ENCODE measurements around the gene HOXC9. TPM values are rescaled to one million over a fixed set of nuclear protein-coding genes. Genes with fewer than 3 reads are reported as not detected.

The HOXC9 gene
- total and polyA plus RNA-seq, 2 of the 8 experiments (the other 6 are each of a cell fraction or from before 2014, with no cell fraction given), result not detected

DNA sequence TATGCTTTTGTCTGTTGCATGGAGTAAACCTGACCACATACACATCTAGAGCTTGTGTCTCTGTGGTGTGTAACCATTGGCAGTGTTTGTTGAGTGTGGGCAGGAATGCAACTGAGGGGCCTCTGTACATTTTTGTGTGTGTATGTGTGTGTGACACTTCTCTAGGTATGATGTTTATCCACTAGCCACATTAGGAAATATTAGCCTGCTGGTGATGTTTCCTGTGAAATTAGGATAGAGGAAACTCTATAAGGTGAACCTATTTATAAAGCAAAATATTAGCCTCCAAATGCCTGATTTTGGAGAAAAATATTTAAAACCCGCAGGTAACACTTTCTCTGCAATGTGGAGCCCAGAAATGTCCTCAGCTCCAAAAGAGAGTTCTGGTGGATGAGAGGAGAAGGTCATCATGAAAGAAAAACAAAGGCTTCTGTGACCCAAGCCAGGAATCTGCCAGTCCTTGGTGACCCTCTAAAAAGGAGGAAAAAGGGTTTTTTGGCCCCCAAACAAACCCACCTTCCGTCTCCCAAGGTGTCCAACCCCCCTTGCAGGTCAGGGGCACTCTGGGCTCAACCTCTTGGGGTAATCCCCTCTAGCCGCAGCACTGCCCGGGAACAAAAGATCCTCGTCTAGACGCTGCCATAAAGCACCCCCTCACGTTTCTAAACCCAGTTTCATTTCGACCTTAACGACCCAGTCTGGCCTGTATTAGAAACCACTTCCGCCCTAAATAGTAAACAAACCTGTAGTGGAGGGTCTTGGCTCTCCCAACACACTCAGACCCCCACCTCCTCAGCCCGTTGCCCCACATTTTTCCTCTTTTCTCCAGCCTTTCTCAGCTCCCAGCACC lies 22.1 kb upstream of the HOXC9 start:
- no peak overlapping the region for H3K14ac ChIP-seq (ENCODE audit: insufficient read length)
- 0 out of 4 replicates have a peak, but pooled peaks cover 0 to 2% of the 10 kb centered on the region in 2 experiments for H3K9me3 ChIP-seq (ENCODE audit: insufficient read depth in 2 of 2, low read depth in 1 of 2, low read length in 1 of 2)
- H2BK15ac ChIP-seq (ENCODE audit: low read length), result no peak overlapping the region
- no peak for FAIRE-seq
- peaks cover 0 to 3% (median 0%) of the 10 kb centered on the region in 4 experiments; a peak in 1 of 8 replicates for H3K36me3 ChIP-seq (ENCODE audit: control insufficient read depth in 2 of 4, insufficient read depth in 4 of 4, low read length in 3 of 4)
- no peak overlapping the region for H3K4me2 ChIP-seq (ENCODE audit: insufficient read depth in 1 of 2, low read depth in 2 of 2, low read length in 2 of 2)
- no peak overlapping the region for H2AFZ ChIP-seq (ENCODE audit: low read length)
- H3K9ac ChIP-seq (replicated peaks in 1 of 4; ENCODE audit: extremely low read depth in 1 of 4, low read depth in 3 of 4, low read length in 3 of 4), result no peak overlapping the region
- H4K5ac ChIP-seq (ENCODE audit: insufficient read length, low read depth, low read length), result no peak overlapping the region
- H3K27me3 ChIP-seq (replicated peaks in 1 of 4; ENCODE audit: control insufficient read depth in 3 of 4, extremely low read depth in 1 of 4, insufficient read depth in 3 of 4, low read length in 3 of 4), result peaks cover 96 to 100% (median 99%) of the 10 kb centered on the region in 4 experiments
- POLR2A ChIA-PET (ENCODE audit: partially characterized antibody), result interaction anchor here (1.4 kb wide), 1 partner anchor 11 kb away, joined by 3 read pairs; no protein-coding TSS in a partner anchor
- DNase-seq (ENCODE audit: low read depth in 1 of 2, low spot score in 2 of 2), result no peak
- H3K79me2 ChIP-seq (ENCODE audit: control insufficient read depth in 1 of 2, insufficient read depth in 2 of 2, low read length in 2 of 2), result no peaks in the 10 kb centered on the region
- 12% methylated on average over 11 of the region's 11 CpGs; no CpG with 5 or more reads in 1 of the 2 experiments for WGBS, 2 experiments (ENCODE audit: extremely low coverage in 1 of 2, insufficient coverage in 1 of 2, insufficient read length in 1 of 2, insufficient replicate concordance in 2 of 2, low coverage in 1 of 2, low lambda C conversion rate in 2 of 2, missing lambda C conversion rate in 1 of 2)
- no peak overlapping the region for H3K18ac ChIP-seq (ENCODE audit: extremely low read depth, low read length)
- no peak overlapping the region for H3K27ac ChIP-seq (ENCODE audit: low read depth, low read length)
- H4K20me1 ChIP-seq (replicated peaks in 1 of 2; ENCODE audit: control insufficient read depth in 1 of 2, insufficient read depth in 2 of 2, low read length in 2 of 2), result peaks cover 15 to 20% of the 10 kb centered on the region in 2 experiments
- no peak overlapping the region for H3K4ac ChIP-seq (replicated peaks; ENCODE audit: insufficient read length, low read depth, low read length)
- no peak overlapping the region for H3K56ac ChIP-seq (replicated peaks; ENCODE audit: insufficient read length, low read depth, low read length)
- no peak overlapping the region for H2BK12ac ChIP-seq (ENCODE audit: low read depth, low read length)
- no peak overlapping the region for H2BK120ac ChIP-seq (replicated peaks; ENCODE audit: low read depth, low read length)
- no peak overlapping the region for H3K4me3 ChIP-seq (ENCODE audit: extremely low read depth in 1 of 4, insufficient read depth in 2 of 4, low read depth in 3 of 4, low read length in 4 of 4)
- H3K23me2 ChIP-seq (ENCODE audit: low read depth, low read length), result peaks cover 1% of the 10 kb centered on the region; the same call in 1 of the 2 replicates
- TF ChIP-seq RAD21 (IDR thresholded peaks at IDR 0.05 in 1 of 2, conservative IDR thresholded peaks at IDR 0.05 in 1 of 2; ENCODE audit: low read depth in 2 of 2, low read length in 2 of 2) (no peak), SUZ12 (IDR thresholded peaks at IDR 0.05; ENCODE audit: low read length) (peak; percentile 38; the same call in 1 of the 2 replicates), EZH2 (IDR thresholded peaks at IDR 0.05; ENCODE audit: low read depth, low read length, severe bottlenecking) (peak; percentile 25), POU5F1 (IDR thresholded peaks at IDR 0.05; ENCODE audit: low read depth, low read length) (no peak)
- no peak overlapping the region for H2BK20ac ChIP-seq (ENCODE audit: low read length)
- no peak overlapping the region for H2AK5ac ChIP-seq (ENCODE audit: low read depth, low read length)
- H4K91ac ChIP-seq (replicated peaks; ENCODE audit: insufficient read length, low read length), result no peak overlapping the region
- peaks cover 0 to 10% (median 4%) of the 10 kb centered on the region in 4 experiments; a peak in 6 of 7 replicates for H3K4me1 ChIP-seq (replicated peaks in 1 of 4; ENCODE audit: control insufficient read depth in 3 of 4, insufficient read depth in 4 of 4, low read length in 3 of 4)
- H3K23ac ChIP-seq (ENCODE audit: insufficient read length), result no peak overlapping the region
- H4K8ac ChIP-seq (ENCODE audit: extremely low read depth, insufficient read depth, low read length), result no peak overlapping the region
- CTCF ChIA-PET (ENCODE audit: partially characterized antibody), result interaction anchor here (0.7 to 1.5 kb wide), 3 partner anchors 14 to 55 kb away, joined by 3 to 4 read pairs (median 3); partner anchors contain the start of gene HOXC5
- no peaks in the 10 kb centered on the region for H3K79me1 ChIP-seq (ENCODE audit: low read depth, low read length)
- H2BK5ac ChIP-seq (ENCODE audit: low read depth, low read length), result no peak overlapping the region
